ENCODE results near the gene LSM3.

Gene LSM3

DNA sequence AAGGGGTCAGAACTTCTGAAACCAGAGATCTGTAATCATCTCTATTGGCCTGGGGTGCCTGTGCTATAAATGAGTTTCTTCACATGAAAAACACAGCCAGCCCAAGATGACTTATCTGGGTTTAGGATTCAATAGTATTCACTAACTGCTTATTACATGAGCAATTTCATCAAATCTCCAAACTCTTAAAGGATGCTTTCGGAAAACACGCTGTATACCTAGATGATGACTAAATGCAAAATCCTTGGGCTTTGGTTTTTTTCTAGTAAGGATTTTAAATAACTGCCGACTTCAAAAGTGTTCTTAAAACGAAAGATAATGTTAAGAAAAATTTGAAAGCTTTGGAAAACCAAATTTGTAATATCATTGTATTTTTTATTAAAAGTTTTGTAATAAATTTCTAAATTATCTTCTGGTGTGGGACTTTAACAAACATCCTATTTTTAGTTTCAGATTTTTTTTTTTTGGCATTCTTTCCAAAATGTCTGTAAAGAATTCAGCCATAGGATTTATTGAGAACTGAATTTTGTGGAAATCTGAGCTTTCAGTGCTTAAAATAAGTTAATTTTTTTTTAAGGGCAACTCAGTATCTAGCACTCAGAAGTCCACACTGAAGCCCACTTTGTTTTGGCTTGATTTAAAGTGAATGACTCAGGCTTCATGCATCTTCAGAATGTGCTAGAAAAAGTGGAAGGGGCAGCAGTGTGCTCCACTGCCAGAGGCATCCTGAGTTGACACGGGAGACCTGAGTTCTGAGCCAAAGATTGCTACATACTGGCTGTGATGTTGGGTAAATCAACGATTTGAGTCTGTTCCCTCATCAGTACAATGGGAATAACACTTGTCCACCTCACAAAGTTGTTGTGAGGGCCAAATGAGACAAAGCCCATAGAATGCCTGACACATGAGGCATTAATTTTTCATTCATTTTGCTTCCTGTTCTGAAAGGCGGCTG lies 35.1 kb upstream of the LSM3 start:
- DNase-seq (ENCODE audit: low read depth) = no peak

DNA sequence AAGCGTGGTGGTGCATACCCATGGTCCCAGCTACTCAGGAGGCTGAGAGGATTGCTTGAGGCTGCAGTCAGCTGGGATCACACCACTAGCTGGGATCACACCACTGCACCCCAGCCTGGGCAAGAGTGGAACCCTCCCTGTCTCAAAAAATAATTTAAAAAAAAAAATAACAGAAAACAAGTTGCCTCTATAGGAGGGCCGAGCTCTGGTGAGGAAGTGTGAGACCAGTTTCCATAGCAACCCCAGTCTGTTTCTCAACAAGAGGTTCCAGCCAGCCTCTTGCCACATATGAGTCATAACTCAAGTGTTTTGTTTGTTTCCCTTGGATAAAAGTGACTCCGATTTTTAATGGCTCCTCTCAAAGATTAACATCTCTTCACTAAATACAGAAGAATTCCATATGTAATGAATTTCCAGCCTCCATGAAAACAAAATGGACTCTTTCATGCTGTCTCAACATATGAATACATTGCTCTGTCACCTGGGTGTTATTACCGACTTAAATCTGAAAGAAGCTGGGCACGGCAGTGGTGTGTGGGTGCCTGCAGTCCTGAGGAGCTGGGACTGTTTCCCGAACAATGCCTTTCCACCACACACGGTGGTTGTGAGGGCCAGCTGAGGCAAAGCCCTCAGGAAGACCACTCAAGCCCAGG lies 34.1 kb upstream of the LSM3 start:
- peak; percentile 46 for DNase-seq (ENCODE audit: low read depth)

- DNase-seq (ENCODE audit: low read depth) = no peak
These were observed 33.4 kb upstream of the LSM3 start for GRCh38 chr3:14145236-14145635.

DNA sequence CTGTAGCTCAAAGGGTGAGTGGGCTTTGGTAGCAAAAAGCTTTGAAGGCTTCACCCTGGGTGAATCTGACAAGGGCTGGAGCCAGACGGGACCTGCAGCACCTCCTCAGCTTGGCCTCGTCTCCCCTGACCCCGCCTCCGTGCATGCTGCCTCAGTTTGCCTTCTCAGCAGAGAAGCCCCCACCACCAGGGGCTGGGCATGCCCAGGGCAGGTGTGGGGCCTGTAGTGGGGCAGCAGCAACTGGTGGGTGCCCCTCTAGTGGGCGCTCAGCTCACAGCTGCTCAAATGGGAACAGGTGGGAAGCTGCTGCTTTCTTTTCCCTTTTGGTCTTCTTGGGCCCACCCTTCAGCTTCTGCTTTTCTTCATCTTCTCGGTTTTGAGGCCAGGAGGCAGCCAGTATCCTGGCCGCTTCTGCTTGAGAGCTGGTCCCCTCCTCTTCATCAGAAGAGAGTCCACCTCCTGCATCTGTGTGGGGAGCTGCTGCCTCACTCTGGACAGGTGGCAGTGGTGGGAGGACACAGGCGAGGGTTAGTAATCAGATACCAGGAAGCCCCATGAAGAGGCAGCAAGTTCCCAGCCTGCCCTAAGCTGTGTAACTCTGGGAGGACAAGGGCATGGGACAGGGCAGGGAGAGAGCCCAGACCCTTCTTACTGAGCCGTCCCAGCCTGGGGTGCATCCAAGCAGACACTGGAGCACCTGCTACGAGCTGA lies 32.8 kb upstream of the LSM3 start:
- DNase-seq (ENCODE audit: low read depth) = no peak

- no peak for DNase-seq (ENCODE audit: low read depth)
These were observed 32.1 kb upstream of the LSM3 start for GRCh38 chr3:14146381-14147065.

GRCh38 chr3:14147066-14147435 lies 31.6 kb upstream of the LSM3 start:
- no peak for DNase-seq (ENCODE audit: low read depth)

GRCh38 chr3:14147617-14148016 lies 31.0 kb upstream of the LSM3 start:
- no peak for DNase-seq (ENCODE audit: low read depth)

- DNase-seq (ENCODE audit: low read depth) = no peak
These were observed 30.3 kb upstream of the LSM3 start for GRCh38 chr3:14148041-14148985.

DNA sequence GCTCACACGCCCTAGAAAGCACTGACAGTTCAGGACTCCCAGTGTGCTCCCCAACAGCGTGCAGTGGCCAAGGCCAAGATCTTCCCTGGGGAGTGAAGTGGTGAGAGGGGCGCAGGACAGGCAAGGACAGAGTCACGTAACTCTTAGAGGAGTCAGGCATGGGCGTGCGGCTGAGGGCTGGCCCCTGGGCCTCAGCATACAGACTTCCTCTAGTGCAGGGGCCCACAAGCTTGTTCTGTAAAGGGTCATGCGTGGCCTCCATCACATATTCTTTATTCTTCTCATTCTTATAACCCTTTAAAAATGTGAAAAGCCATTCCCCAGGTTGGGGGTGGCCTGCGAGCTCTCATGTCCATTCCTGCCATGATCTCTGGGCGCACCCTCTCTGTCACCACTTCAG lies 28.5 kb upstream of the LSM3 start:
- no peak for DNase-seq (ENCODE audit: low read depth)

GRCh38 chr3:14150491-14151230 lies 28.0 kb upstream of the LSM3 start:
- DNase-seq (ENCODE audit: low read depth) = no peak

- no peak for DNase-seq (ENCODE audit: low read depth)
These were observed 27.0 kb upstream of the LSM3 start for GRCh38 chr3:14151471-14152083.

- no peak for DNase-seq (ENCODE audit: low read depth)
These were observed 26.2 kb upstream of the LSM3 start for GRCh38 chr3:14152233-14152962.

- DNase-seq (ENCODE audit: low read depth) = no peak
These were observed 25.7 kb upstream of the LSM3 start for GRCh38 chr3:14152963-14153355.

DNA sequence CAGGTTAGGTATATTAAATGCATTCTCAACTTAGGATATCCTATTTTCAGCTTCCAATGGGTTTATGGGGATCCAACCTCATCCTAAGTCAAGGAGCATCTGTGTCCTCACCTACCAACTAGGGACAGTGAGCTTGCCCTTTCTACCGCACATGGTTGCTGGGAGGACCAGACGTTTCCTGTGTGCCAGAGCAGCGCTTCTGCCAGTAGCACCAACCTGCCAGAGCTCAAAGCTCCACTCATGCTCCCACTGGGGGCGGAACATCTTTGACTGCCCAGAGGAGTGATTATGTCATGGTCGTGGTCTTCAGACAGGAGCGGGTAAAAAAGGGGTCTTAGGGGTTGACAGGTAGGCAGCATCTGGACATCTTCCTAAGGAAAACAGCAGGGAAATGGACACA lies 25.0 kb upstream of the LSM3 start:
- DNase-seq (ENCODE audit: low read depth) = no peak

- DNase-seq (ENCODE audit: low read depth) = no peak
These were observed 24.3 kb upstream of the LSM3 start for GRCh38 chr3:14154276-14154675.

DNA sequence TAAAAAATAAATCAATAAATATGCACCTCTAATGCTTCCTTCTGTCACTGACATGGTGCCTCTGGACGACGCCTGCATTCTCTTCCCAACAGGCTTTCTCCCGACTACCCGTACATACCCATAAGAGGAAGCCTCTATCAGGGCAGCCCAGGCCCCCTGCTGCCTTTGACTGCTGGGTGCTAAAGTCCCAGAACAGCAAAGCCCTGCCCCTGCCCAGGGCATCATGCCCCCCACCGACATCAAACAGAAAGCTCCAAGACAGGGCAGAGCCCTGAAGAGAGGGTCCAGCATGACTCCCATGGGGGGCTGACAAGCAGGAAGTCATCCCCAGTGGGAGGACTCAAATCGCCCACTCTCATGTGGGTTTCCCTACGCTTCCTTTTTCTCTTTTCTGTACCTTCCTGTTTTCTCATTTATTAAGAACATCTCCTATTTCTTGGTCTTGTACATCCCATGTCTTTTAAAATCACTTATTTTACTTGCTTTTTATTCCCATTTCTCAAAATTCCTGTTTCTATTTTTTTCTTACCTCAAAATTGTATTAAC lies 23.6 kb upstream of the LSM3 start:
- no peak for DNase-seq (ENCODE audit: low read depth)

DNA sequence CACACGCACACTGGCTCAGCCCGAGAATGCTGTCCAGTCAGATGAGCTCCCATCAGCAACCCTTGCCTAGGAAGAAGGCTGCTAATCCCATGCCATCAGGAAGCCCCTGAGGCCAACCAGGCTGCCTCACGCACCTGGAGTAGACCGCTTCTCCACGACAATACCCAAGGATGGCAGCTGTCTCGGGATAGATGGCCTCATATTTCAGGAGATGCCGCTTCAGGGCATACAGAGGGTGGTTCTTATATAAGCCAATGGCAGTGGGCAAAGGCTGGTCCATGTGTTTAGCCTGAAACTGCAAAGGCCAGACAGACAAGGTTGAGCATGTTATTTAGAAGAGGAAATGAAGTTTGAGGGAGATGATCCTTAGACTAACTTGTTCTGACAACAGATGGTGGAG lies 22.4 kb upstream of the LSM3 start:
- DNase-seq (ENCODE audit: low read depth) = no peak

DNA sequence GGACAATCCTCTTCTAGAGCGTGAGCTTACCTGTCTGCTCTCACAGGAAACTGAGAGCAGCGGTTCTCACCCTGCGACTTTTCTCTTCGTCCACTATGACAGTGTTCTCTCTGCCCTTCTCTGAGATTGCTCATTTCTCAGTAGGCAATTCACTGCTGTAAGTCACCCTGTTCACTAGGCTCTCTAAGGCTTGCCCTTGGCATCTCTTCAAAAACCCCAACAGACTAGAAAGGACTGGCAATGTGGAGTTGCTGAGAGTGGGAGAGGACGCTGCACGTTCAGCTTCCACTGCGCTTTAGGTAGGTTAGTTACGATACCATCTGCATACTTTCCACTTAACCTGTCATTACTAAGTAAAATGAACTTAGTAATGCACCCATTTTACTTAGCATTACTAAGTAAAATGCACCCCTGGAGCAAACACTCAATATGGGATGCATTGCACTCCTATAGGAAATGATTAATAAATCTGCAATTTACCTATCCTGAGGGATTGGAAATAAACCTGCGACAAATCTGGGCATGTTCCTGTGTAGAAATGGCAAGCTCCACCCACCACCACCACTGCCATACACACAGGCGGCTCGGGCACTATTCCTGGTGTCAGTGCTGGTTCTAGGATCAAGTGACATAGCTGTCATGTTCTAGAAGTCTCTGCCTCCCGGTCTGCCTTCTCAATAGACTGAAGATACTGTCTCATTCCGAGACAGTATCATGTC lies 21.6 kb upstream of the LSM3 start:
- DNase-seq (ENCODE audit: low read depth) = no peak

Measured in activated T-helper 1 cell treated with Interleukin-2 at 50 U/mL for 16 hours (primary cell).